Endothelial cell of umbilical vein (primary cell): ENCODE results near the gene RADIL. TPM values are rescaled to one million over a fixed set of nuclear protein-coding genes. Genes with fewer than 3 reads are reported as not detected.

Experiments used
- BruUV-seq: library from RNA; stranded (reverse); fragments of 400-500 nt; replicated peaks from 2 replicates; lab custom pipeline; 2021; lab: Mats Ljungman, UMichigan
- CTCF ChIA-PET: fragments of 300-600, 350-600 bp; sonication (Branson Sonifier 250); formaldehyde crosslinking; loops from one replicate; lab custom pipeline; 2021; ENCODE audit warnings: antibody characterized with exemption, inconsistent platforms; lab: Charles Lee
- POLR2A ChIA-PET: fragments of 300-600, 350-600 bp; sonication (Branson Sonifier 250); formaldehyde crosslinking; loops from one replicate; lab custom pipeline; 2021; ENCODE audit warnings: antibody characterized with exemption, inconsistent platforms; lab: Charles Lee
- DNase-seq: peaks from one replicate; pipeline ENCODE4 v3.0.0-alpha.2; 2011; ENCODE audit warnings: low read depth, low spot score
- FAIRE-seq: peaks from 2 replicates; lab custom pipeline; 2011; peaks lifted over from hg19 to GRCh38; lab: Jason Lieb, UNC
- H2AFZ ChIP-seq: 2 replicates; pipeline ENCODE4 v1.6.0; 2012; ENCODE audit warnings: low read depth, low read length, control low read depth, inconsistent platforms
- H3K27ac ChIP-seq: 2 replicates; pipeline ENCODE4 v1.5.1; 2011; ENCODE audit warnings: low read depth, mild to moderate bottlenecking, control low read depth, low read length, moderate library complexity; ENCODE audit not compliant: insufficient read depth
- H3K27me3 ChIP-seq, 2 experiments: 2 replicates each; pipeline versions ENCODE4 v1.6.0 to v1.6.1; 2011; ENCODE audit warnings: low read length in 2 of 2, mixed read lengths in 1 of 2; ENCODE audit not compliant: control insufficient read depth in 2 of 2, insufficient read depth in 2 of 2
- H3K36me3 ChIP-seq, 2 experiments: 2 replicates in 1 of 2; 3 replicates in 1 of 2; pipeline ENCODE4 v1.5.1; 2011; ENCODE audit warnings: low read length in 2 of 2, mild to moderate bottlenecking in 1 of 2, moderate library complexity in 1 of 2; ENCODE audit not compliant: control insufficient read depth in 2 of 2, insufficient read depth in 2 of 2; ENCODE audit errors: extremely low read depth in 1 of 2
- H3K4me1 ChIP-seq: 3 replicates; pipeline ENCODE4 v1.5.1; 2011; ENCODE audit warnings: mild to moderate bottlenecking, low read length; ENCODE audit not compliant: control insufficient read depth, insufficient read depth; ENCODE audit errors: extremely low read depth
- H3K4me2 ChIP-seq: 2 replicates; pipeline ENCODE4 v1.6.1; 2011; ENCODE audit warnings: low read length, control low read depth, mixed read lengths; ENCODE audit not compliant: insufficient read depth
- H3K4me3 ChIP-seq, 3 experiments: fragments of 200-600 bp in 1 of 3; sonication (generic), shearing (Covaris generic) in 1 of 3; replicated peaks in 1 of 3; 2 replicates each; pipeline ENCODE4 v1.5.1; 2011 to 2016; ENCODE audit warnings: control low read depth in 3 of 3, low read length in 3 of 3, mild to moderate bottlenecking in 2 of 3, inconsistent platforms in 1 of 3, low read depth in 1 of 3, moderate library complexity in 1 of 3; ENCODE audit not compliant: insufficient read depth in 1 of 3
- H3K79me2 ChIP-seq: 2 replicates; pipeline ENCODE4 v1.6.0; 2012; ENCODE audit warnings: low read length, inconsistent platforms; ENCODE audit not compliant: control insufficient read depth, insufficient read depth
- H3K9ac ChIP-seq: replicated peaks from 2 replicates; pipeline ENCODE3; 2011; ENCODE audit warnings: low read length, control low read depth; ENCODE audit not compliant: insufficient read depth; ENCODE audit errors: extremely low read depth
- H3K9me1 ChIP-seq: replicated peaks from 3 replicates; pipeline ENCODE4 v1.6.0; 2011; ENCODE audit warnings: mild to moderate bottlenecking, low read length; ENCODE audit not compliant: control insufficient read depth, insufficient read depth; ENCODE audit errors: extremely low read depth
- H3K9me3 ChIP-seq: replicated peaks from 2 replicates; pipeline ENCODE4 v1.5.1; 2012; ENCODE audit warnings: low read length, inconsistent platforms; ENCODE audit not compliant: control insufficient read depth, insufficient read depth
- H4K20me1 ChIP-seq: replicated peaks from 2 replicates; pipeline ENCODE3; 2011; ENCODE audit warnings: mild to moderate bottlenecking, low read length; ENCODE audit not compliant: control insufficient read depth, insufficient read depth; ENCODE audit errors: extremely low read depth
- GATA2 ChIP-seq: IDR thresholded peaks from 2 replicates; pipeline ENCODE4 v1.7.0; 2011; ENCODE audit warnings: low read depth, mild to moderate bottlenecking, moderate library complexity, mixed read lengths, low read length; ENCODE audit not compliant: insufficient read length, insufficient read depth
- JUN ChIP-seq: IDR thresholded peaks from 2 replicates; pipeline ENCODE4 v1.6.1; 2011; ENCODE audit warnings: borderline replicate concordance, low read depth; ENCODE audit not compliant: insufficient read length, insufficient read depth
- POLR2A ChIP-seq: IDR thresholded peaks from 2 replicates; pipeline ENCODE4 v1.6.1; 2012; ENCODE audit warnings: low read depth, mild to moderate bottlenecking, control low read depth, low read length
- dilution Hi-C: fragments of 300-500 bp; cut with MboI; formaldehyde crosslinking; loops from one replicate; pipeline ENCODE4 v1.15.0; 2019; ENCODE audit warnings: low sequenced_read_pairs; ENCODE audit not compliant: extremely low pct_ligation_motif_present
- intact Hi-C: fragments of 100-400 bp; cut with micrococcal nuclease; formaldehyde crosslinking; loops from one replicate; pipeline ENCODE4 v1.10.0; 2022
- polyA plus RNA-seq, 4 experiments: library from polyadenylated mRNA; depleted of rRNA in 3 of 4; stranded (reverse) in 3 of 4; unstranded in 1 of 4; fragments of >200 nt; gene quantifications; 2 replicates each; pipeline versions ENCODE4 v1.2.1 to v1.2.3, GENCODE V29; 2011 to 2012; ENCODE audit warnings: missing spikeins in 1 of 4
- total RNA-seq: library from RNA; stranded (reverse); gene quantifications from 2 replicates; pipeline ENCODE4 v1.2.3, GENCODE V29; 2021

RADIL gene
- total and polyA plus RNA-seq, 2 donors (not counting 3 experiments of a cell fraction or from before 2014, with no cell fraction given): 1.2 to 2.5 TPM

DNA sequence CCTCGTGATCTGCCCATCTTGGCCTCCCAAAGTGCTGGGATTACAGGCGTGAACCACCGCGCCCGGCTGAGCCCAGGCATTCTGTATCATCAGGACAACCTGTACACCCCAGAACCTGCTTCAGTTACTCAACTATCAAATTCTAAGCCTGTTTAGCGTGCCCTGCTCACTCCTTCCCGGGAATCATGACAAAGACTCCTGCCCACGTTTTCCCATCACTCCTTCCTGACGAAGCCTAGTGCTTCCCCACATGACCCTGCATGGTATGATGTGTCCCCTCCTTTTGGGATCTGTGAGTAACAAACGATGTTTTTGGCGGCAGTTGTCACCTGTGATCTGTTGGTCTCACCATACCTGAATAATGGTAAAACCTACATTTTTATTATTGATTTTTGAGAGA lies 12.2 kb upstream of the RADIL start:
- TF ChIP-seq JUN (no peak), GATA2 (no peak)
- Histone ChIP-seq H3K9ac (no peak overlapping the region), H3K9me1 (no peaks in the 10 kb centered on the region), H3K9me3 (no peaks in the 10 kb centered on the region), H3K36me3 (no peaks in the 10 kb centered on the region), H3K4me1 (no peaks in the 10 kb centered on the region), H3K27ac (no peak overlapping the region), H2AFZ (no peak overlapping the region), H3K27me3 (no peaks in the 10 kb centered on the region), H3K4me2 (no peak overlapping the region), H3K4me3 (no peak overlapping the region), H4K20me1 (no peaks in the 10 kb centered on the region), H3K79me2 (no peaks in the 10 kb centered on the region)
- ChIA-PET POLR2A (no interaction called here), CTCF (no interaction called here)
- no TSS peak for BruUV-seq
- dilution Hi-C loops: no loop called here
- intact Hi-C loops: no loop called here
- FAIRE-seq (no peak), DNase-seq (no peak)

DNA sequence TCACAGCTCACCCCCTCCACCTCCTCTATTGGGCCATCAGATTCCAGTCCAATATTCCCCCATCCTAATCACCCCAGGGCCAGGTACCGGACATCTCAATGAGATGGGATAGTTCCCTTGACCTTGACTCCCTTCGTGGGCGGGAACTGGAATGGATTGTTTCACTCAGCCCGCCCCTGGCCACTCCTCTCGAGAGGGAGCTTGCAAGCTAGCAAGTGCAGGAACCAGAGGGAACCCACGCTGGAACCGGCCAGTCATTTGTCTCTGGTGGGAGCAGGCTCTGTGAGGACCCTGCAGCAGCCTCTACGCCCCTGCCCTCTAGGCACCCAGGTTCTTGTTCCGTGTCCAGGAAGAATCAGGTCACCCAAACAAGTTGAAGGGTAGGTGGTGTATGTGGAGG lies 11.0 kb upstream of the RADIL start:
- Histone ChIP-seq H2AFZ (no peak overlapping the region), H4K20me1 (no peaks in the 10 kb centered on the region), H3K27ac (no peak overlapping the region), H3K9me1 (no peaks in the 10 kb centered on the region), H3K9ac (no peak overlapping the region), H3K4me3 (no peak overlapping the region), H3K79me2 (no peaks in the 10 kb centered on the region), H3K4me2 (no peak overlapping the region), H3K36me3 (no peaks in the 10 kb centered on the region), H3K9me3 (no peaks in the 10 kb centered on the region), H3K27me3 (no peaks in the 10 kb centered on the region), H3K4me1 (no peaks in the 10 kb centered on the region)
- no peak for DNase-seq
- intact Hi-C loops: no loop called here
- no TSS peak for BruUV-seq
- dilution Hi-C loops: no loop called here
- FAIRE-seq: no peak
- TF ChIP-seq POLR2A: no peak
- CTCF ChIA-PET: interaction anchor here (0.8 kb wide), 1 partner anchor 11 kb away, joined by 3 read pairs; the partner anchor contains the start of gene RADIL
- POLR2A ChIA-PET: no interaction called here
